Neural cell (in vitro differentiated cells): ENCODE results near the gene PDLIM5. TPM values are rescaled to one million over a fixed set of nuclear protein-coding genes. Genes with fewer than 3 reads are reported as not detected.

Source experiments
- H2AFZ ChIP-seq: fragments of 200-600, 300-800 bp; sonication (generic), shearing (Covaris generic); 2 replicates; pipeline ENCODE4 v1.6.0; 2014; ENCODE audit warnings: low read depth, mild to moderate bottlenecking, antibody characterized with exemption, low read length, moderate library complexity
- H3F3A ChIP-seq: fragments of 200-600 bp; shearing (Covaris generic); 2 replicates; pipeline ENCODE4 v1.6.1; 2016; ENCODE audit warnings: mild to moderate bottlenecking, moderate library complexity, mixed read lengths, antibody characterized with exemption, low read length; ENCODE audit not compliant: insufficient read depth, poor library complexity, severe bottlenecking
- H3K27ac ChIP-seq: fragments of 200-600, 300-800 bp; sonication (generic), shearing (Covaris generic); 2 replicates; pipeline ENCODE4 v1.5.1; 2014; ENCODE audit warnings: mild to moderate bottlenecking, low read length, moderate library complexity
- H3K27me3 ChIP-seq: fragments of 300-800, 200-600 bp; sonication (generic), shearing (Covaris generic); 2 replicates; pipeline ENCODE4 v1.6.0; 2014; ENCODE audit warnings: mild to moderate bottlenecking, low read depth, low read length, moderate library complexity; ENCODE audit not compliant: insufficient read depth
- H3K36me3 ChIP-seq: fragments of 300-800, 200-600 bp; sonication (generic), shearing (Covaris generic); 2 replicates; pipeline ENCODE4 v1.5.1; 2014; ENCODE audit warnings: mild to moderate bottlenecking, antibody characterized with exemption, low read length, moderate library complexity; ENCODE audit not compliant: insufficient read depth
- H3K4me2 ChIP-seq: fragments of 300-800, 200-600 bp; sonication (generic), shearing (Covaris generic); 2 replicates; pipeline ENCODE4 v1.6.0; 2014; ENCODE audit warnings: mild to moderate bottlenecking, low read length
- H3K4me3 ChIP-seq: fragments of 300-800, 200-600 bp; sonication (generic), shearing (Covaris generic); 2 replicates; pipeline ENCODE4 v1.5.1; 2014; ENCODE audit warnings: mild to moderate bottlenecking, low read length, moderate library complexity
- H3K79me2 ChIP-seq: fragments of 200-600 bp; shearing (Covaris generic); replicated peaks from 2 replicates; pipeline ENCODE4 v1.6.0; 2014; ENCODE audit warnings: mild to moderate bottlenecking, low read length, moderate library complexity; ENCODE audit not compliant: insufficient read depth
- H3K9ac ChIP-seq: fragments of 300-800, 200-600 bp; sonication (generic), shearing (Covaris generic); 2 replicates; pipeline ENCODE4 v1.6.1; 2016; ENCODE audit warnings: mild to moderate bottlenecking, low read length, mixed read lengths
- H3K9me2 ChIP-seq: fragments of 200-600 bp; shearing (Covaris generic); 2 replicates; pipeline ENCODE4 v1.6.1; 2016; ENCODE audit warnings: mild to moderate bottlenecking, low read length, mixed read lengths; ENCODE audit not compliant: insufficient read depth
- H3K9me3 ChIP-seq: fragments of 200-600, 300-800 bp; sonication (generic), shearing (Covaris generic); 2 replicates; pipeline ENCODE4 v1.6.1; 2016; ENCODE audit warnings: mild to moderate bottlenecking, mixed run types, low read length, moderate library complexity, mixed read lengths
- H4K20me1 ChIP-seq: fragments of 200-600 bp; shearing (Covaris generic); 2 replicates; pipeline ENCODE4 v1.6.1; 2016; ENCODE audit warnings: mild to moderate bottlenecking, mixed run types; ENCODE audit not compliant: insufficient read depth
- EP300 ChIP-seq: fragments of 450-650 bp; conservative IDR thresholded peaks from 2 replicates; pipeline ENCODE4 v1.6.1; 2014; ENCODE audit warnings: antibody characterized with exemption, mild to moderate bottlenecking, moderate library complexity; ENCODE audit not compliant: poor library complexity, severe bottlenecking
- EZH2 ChIP-seq: fragments of 200-600, 300-800 bp; shearing (Covaris generic), sonication (generic); IDR thresholded peaks from 2 replicates; pipeline ENCODE4 v1.6.1; 2014; ENCODE audit warnings: antibody characterized with exemption, low read length, borderline replicate concordance, mild to moderate bottlenecking; ENCODE audit not compliant: insufficient read depth, poor library complexity, severe bottlenecking
- MXI1 ChIP-seq: fragments of 450-650 bp; conservative IDR thresholded peaks from 2 replicates; pipeline ENCODE4 v1.6.1; 2014; ENCODE audit warnings: antibody characterized with exemption, mild to moderate bottlenecking; ENCODE audit not compliant: poor library complexity, severe bottlenecking
- POLR2AphosphoS5 ChIP-seq: IDR thresholded peaks from 2 replicates; pipeline ENCODE4 v1.6.1; 2012
- RAD21 ChIP-seq: fragments of 450-650 bp; conservative IDR thresholded peaks from 2 replicates; pipeline ENCODE4 v1.6.1; 2014; ENCODE audit warnings: antibody characterized with exemption, mild to moderate bottlenecking, moderate library complexity
- SMC3 ChIP-seq: fragments of 450-650 bp; conservative IDR thresholded peaks from 2 replicates; pipeline ENCODE4 v1.6.1; 2014; ENCODE audit warnings: antibody characterized with exemption, mild to moderate bottlenecking, moderate library complexity; ENCODE audit not compliant: poor library complexity
- TAF1 ChIP-seq: IDR thresholded peaks from 2 replicates; pipeline ENCODE4 v1.6.1; 2012; ENCODE audit warnings: low read depth
- polyA plus RNA-seq: library from polyadenylated mRNA; depleted of rRNA; stranded (reverse); fragments of >200 nt; gene quantifications from 2 replicates; pipeline ENCODE4 v1.2.3, GENCODE V29; 2014
- TF ChIP-seq, protein P1 (sequence below): IDR thresholded peaks from 2 replicates; pipeline ENCODE4 v1.6.1; 2012; ENCODE audit warnings: borderline replicate concordance
- TF ChIP-seq, protein P2 (sequence below): fragments of 450-650 bp; IDR thresholded peaks from 2 replicates; pipeline ENCODE4 v1.5.1; 2014; ENCODE audit warnings: antibody characterized with exemption, mild to moderate bottlenecking, moderate library complexity; ENCODE audit not compliant: poor library complexity, severe bottlenecking

The PDLIM5 gene
- polyA plus RNA-seq, 1 donor from 2014 or later = 1.6 TPM

DNA sequence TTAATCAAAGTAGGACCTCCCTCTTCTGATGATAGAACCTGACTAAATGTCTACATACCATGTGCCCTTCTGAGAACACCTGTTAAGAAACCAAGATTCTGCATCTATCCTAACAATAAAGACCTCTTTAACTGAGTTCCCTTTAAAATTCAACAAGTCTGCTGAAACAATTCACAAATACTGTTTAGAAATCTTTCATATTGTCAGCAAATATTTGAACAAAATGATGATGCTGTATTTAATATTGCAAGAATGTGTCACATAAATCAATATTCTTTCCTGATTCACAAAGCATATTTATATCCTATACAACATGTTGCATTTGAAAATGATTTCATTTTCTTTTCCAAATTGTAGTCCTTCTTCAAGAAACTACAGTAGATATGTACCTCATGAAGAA is 246.4 kb downstream of the PDLIM5 start:
- Histone ChIP-seq H3K4me3 (no peak overlapping the region), H3K27ac (no peak overlapping the region), H2AFZ (no peak overlapping the region), H3K36me3 (no peaks in the 10 kb centered on the region), H3K4me2 (no peak overlapping the region), H3K27me3 (no peaks in the 10 kb centered on the region), H3K9me2 (no peaks in the 10 kb centered on the region), H3K9ac (no peak overlapping the region), H3K79me2 (no peaks in the 10 kb centered on the region), H3F3A (peaks cover 2% of the 10 kb centered on the region), H3K9me3 (no peaks in the 10 kb centered on the region), H4K20me1 (no peaks in the 10 kb centered on the region)
- TF ChIP-seq SMC3 = no peak
- TF ChIP-seq, protein P1, sequence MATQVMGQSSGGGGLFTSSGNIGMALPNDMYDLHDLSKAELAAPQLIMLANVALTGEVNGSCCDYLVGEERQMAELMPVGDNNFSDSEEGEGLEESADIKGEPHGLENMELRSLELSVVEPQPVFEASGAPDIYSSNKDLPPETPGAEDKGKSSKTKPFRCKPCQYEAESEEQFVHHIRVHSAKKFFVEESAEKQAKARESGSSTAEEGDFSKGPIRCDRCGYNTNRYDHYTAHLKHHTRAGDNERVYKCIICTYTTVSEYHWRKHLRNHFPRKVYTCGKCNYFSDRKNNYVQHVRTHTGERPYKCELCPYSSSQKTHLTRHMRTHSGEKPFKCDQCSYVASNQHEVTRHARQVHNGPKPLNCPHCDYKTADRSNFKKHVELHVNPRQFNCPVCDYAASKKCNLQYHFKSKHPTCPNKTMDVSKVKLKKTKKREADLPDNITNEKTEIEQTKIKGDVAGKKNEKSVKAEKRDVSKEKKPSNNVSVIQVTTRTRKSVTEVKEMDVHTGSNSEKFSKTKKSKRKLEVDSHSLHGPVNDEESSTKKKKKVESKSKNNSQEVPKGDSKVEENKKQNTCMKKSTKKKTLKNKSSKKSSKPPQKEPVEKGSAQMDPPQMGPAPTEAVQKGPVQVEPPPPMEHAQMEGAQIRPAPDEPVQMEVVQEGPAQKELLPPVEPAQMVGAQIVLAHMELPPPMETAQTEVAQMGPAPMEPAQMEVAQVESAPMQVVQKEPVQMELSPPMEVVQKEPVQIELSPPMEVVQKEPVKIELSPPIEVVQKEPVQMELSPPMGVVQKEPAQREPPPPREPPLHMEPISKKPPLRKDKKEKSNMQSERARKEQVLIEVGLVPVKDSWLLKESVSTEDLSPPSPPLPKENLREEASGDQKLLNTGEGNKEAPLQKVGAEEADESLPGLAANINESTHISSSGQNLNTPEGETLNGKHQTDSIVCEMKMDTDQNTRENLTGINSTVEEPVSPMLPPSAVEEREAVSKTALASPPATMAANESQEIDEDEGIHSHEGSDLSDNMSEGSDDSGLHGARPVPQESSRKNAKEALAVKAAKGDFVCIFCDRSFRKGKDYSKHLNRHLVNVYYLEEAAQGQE = no peak
- TF ChIP-seq, protein P2, sequence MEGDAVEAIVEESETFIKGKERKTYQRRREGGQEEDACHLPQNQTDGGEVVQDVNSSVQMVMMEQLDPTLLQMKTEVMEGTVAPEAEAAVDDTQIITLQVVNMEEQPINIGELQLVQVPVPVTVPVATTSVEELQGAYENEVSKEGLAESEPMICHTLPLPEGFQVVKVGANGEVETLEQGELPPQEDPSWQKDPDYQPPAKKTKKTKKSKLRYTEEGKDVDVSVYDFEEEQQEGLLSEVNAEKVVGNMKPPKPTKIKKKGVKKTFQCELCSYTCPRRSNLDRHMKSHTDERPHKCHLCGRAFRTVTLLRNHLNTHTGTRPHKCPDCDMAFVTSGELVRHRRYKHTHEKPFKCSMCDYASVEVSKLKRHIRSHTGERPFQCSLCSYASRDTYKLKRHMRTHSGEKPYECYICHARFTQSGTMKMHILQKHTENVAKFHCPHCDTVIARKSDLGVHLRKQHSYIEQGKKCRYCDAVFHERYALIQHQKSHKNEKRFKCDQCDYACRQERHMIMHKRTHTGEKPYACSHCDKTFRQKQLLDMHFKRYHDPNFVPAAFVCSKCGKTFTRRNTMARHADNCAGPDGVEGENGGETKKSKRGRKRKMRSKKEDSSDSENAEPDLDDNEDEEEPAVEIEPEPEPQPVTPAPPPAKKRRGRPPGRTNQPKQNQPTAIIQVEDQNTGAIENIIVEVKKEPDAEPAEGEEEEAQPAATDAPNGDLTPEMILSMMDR = no peak
- TF ChIP-seq EP300 = no peak

DNA sequence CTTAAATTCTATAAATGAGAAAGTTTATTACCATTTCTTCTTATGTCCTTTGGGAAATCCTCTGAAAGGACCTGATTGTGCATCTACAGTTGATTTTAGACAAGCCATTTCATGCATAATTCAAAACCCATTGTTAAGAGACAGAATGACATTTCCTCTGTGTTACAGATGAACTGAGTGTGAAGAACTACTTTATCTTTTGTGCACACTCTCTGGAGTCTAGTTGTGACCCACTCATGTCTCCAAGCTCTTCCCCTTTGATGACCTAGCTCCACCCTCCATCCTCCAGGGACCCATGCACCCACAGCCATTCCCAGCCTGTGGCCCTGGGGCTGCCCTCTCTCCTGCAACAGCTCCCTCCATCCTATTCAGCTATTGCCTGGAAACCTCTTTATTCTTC is 248.6 kb downstream of the PDLIM5 start:
- H3K27me3 ChIP-seq = no peaks in the 10 kb centered on the region
- TF ChIP-seq POLR2AphosphoS5 (peak; percentile 44), SMC3 (no peak), TAF1 (no peak), EZH2 (no peak), RAD21 (no peak), EP300 (peak; percentile 84), MXI1 (no peak)
- TF ChIP-seq, protein P1 = no peak
- TF ChIP-seq, protein P2 = no peak
- H3K9me2 ChIP-seq = no peaks in the 10 kb centered on the region
- H3F3A ChIP-seq = peaks cover 2% of the 10 kb centered on the region
- H3K9me3 ChIP-seq = no peaks in the 10 kb centered on the region
- peak overlapping the region; percentile 7 for H3K9ac ChIP-seq
- H3K79me2 ChIP-seq = no peaks in the 10 kb centered on the region
- no peak overlapping the region for H2AFZ ChIP-seq
- no peak overlapping the region for H3K4me2 ChIP-seq
- peak overlapping the region; percentile 20 for H3K4me3 ChIP-seq
- H4K20me1 ChIP-seq = no peaks in the 10 kb centered on the region
- H3K27ac ChIP-seq = peak overlapping the region; percentile 68
- H3K36me3 ChIP-seq = no peaks in the 10 kb centered on the region
